Epithelial cell of prostate (primary cell): ENCODE data around the gene RNF130.

Experiments used
- DNase-seq: peaks from one replicate; pipeline ENCODE4 v3.0.0-alpha.2; 2011; ENCODE audit warnings: low read depth, low spot score
- H3K27ac ChIP-seq: fragments of 450-650 bp; 2 replicates; pipeline ENCODE4 v1.5.1; 2017; ENCODE audit warnings: mild to moderate bottlenecking

RNF130 gene

GRCh38 chr5:180088561-180088960 lies 17.0 kb upstream of the RNF130 start:
- no peak for DNase-seq
- H3K27ac ChIP-seq, result no peak overlapping the region

GRCh38 chr5:180086816-180087399 lies 15.3 kb upstream of the RNF130 start:
- DNase-seq, result no peak
- H3K27ac ChIP-seq, result no peak overlapping the region

- DNase-seq, result no peak
- no peak overlapping the region for H3K27ac ChIP-seq
These were observed 14.3 kb upstream of the RNF130 start for GRCh38 chr5:180085837-180086236.

GRCh38 chr5:180084638-180085561 lies 13.3 kb upstream of the RNF130 start:
- no peak for DNase-seq
- no peak overlapping the region for H3K27ac ChIP-seq

GRCh38 chr5:180083529-180084060 lies 12.0 kb upstream of the RNF130 start:
- H3K27ac ChIP-seq, result no peak overlapping the region
- DNase-seq, result no peak

GRCh38 chr5:180082633-180083420 lies 11.3 kb upstream of the RNF130 start:
- H3K27ac ChIP-seq, result no peak overlapping the region
- no peak for DNase-seq

GRCh38 chr5:180081481-180081880 lies 9.9 kb upstream of the RNF130 start:
- no peak overlapping the region for H3K27ac ChIP-seq
- DNase-seq, result no peak

GRCh38 chr5:180080486-180081280 lies 9.1 kb upstream of the RNF130 start:
- H3K27ac ChIP-seq, result no peak overlapping the region
- DNase-seq, result no peak

- no peak for DNase-seq
- H3K27ac ChIP-seq, result no peak overlapping the region
These were observed 8.3 kb upstream of the RNF130 start for GRCh38 chr5:180079702-180080466.

GRCh38 chr5:180078348-180078747 lies 6.8 kb upstream of the RNF130 start:
- no peak overlapping the region for H3K27ac ChIP-seq
- no peak for DNase-seq

GRCh38 chr5:180077594-180078284 lies 6.2 kb upstream of the RNF130 start:
- no peak for DNase-seq
- no peak overlapping the region for H3K27ac ChIP-seq

GRCh38 chr5:180075703-180076102 lies 4.1 kb upstream of the RNF130 start:
- DNase-seq, result no peak
- H3K27ac ChIP-seq, result no peak overlapping the region

- no peak for DNase-seq
- no peak overlapping the region for H3K27ac ChIP-seq
These were observed 2.9 kb upstream of the RNF130 start for GRCh38 chr5:180074462-180074861.

GRCh38 chr5:180072556-180072955 lies 997 bp upstream of the RNF130 start:
- H3K27ac ChIP-seq, result no peak overlapping the region
- no peak for DNase-seq

GRCh38 chr5:180072256-180072548 lies 643 bp upstream of the RNF130 start:
- H3K27ac ChIP-seq, result peak overlapping the region; percentile 70
- DNase-seq, result no peak

GRCh38 chr5:180070756-180071530 lies 616 bp downstream of the RNF130 start:
- no peak for DNase-seq

GRCh38 chr5:180069589-180070247 lies 1.8 kb downstream of the RNF130 start:
- no peak overlapping the region for H3K27ac ChIP-seq
- DNase-seq, result no peak

More at GRCh38 chr5:180070756-180071530, 616 bp downstream of the RNF130 start:
- H3K27ac ChIP-seq, result peak overlapping the region; percentile 70
